HepG2 (cell line): ENCODE results near the gene PSMB3.

Experiments
- CTCF ChIP-seq: sonication (generic); formaldehyde crosslinking; IDR thresholded peaks from 2 replicates; pipeline ENCODE4 v1.5.0; 2020; ENCODE audit warnings: mild to moderate bottlenecking, missing genetic modification reagents, moderate library complexity
- ELK4 ChIP-seq: sonication (generic); formaldehyde crosslinking; IDR thresholded peaks from 2 replicates; pipeline ENCODE4 v1.9.0; 2021; ENCODE audit warnings: missing genetic modification reagents, borderline replicate concordance
- EP300 ChIP-seq, 3 experiments: sonication (generic) in 1 of 3; formaldehyde crosslinking in 1 of 3; IDR thresholded peaks; 2 replicates each; pipeline versions ENCODE4 v1.5.1 to v1.6.1; 2011 to 2020; ENCODE audit warnings: low read depth in 2 of 3, low read length in 2 of 3, borderline replicate concordance in 1 of 3, improper control_type of control experiment in 1 of 3, mild to moderate bottlenecking in 1 of 3, missing genetic modification reagents in 1 of 3, moderate library complexity in 1 of 3
- ZNF318 ChIP-seq: sonication (generic); formaldehyde crosslinking; IDR thresholded peaks from 2 replicates; pipeline ENCODE4 v1.4.0; 2020; ENCODE audit warnings: mild to moderate bottlenecking, missing genetic modification reagents

GRCh38 chr17:38738007-38738662 is 14.4 kb upstream of the PSMB3 start:
- TF ChIP-seq EP300 (IDR thresholded peaks at IDR 0.05; ENCODE audit: low read depth in 2 of 2, low read length in 2 of 2) = no peak
- no peak for TF ChIP-seq EP300 (CRISPR knock-in tag; IDR thresholded peaks at IDR 0.05; ENCODE audit: borderline replicate concordance)
- no peak for TF ChIP-seq ZNF318
- TF ChIP-seq CTCF = no peak
- TF ChIP-seq ELK4 = no peak
